Cerebellar nuclear complex (tissue), 1 donor: Measurements from ENCODE around the gene ADGRL1.

ENCODE experiments used
- DNase-seq, 2 experiments: peaks; one replicate each; lab custom pipeline; 2025; lab: John Stamatoyannopoulos, UW

ADGRL1 gene

GRCh38 chr19:14139944-14140343, 66.0 kb downstream of the ADGRL1 start:
- no peak for DNase-seq

- no peak for DNase-seq
Observed at GRCh38 chr19:14138576-14139265, 67.2 kb downstream of the ADGRL1 start.

DNA sequence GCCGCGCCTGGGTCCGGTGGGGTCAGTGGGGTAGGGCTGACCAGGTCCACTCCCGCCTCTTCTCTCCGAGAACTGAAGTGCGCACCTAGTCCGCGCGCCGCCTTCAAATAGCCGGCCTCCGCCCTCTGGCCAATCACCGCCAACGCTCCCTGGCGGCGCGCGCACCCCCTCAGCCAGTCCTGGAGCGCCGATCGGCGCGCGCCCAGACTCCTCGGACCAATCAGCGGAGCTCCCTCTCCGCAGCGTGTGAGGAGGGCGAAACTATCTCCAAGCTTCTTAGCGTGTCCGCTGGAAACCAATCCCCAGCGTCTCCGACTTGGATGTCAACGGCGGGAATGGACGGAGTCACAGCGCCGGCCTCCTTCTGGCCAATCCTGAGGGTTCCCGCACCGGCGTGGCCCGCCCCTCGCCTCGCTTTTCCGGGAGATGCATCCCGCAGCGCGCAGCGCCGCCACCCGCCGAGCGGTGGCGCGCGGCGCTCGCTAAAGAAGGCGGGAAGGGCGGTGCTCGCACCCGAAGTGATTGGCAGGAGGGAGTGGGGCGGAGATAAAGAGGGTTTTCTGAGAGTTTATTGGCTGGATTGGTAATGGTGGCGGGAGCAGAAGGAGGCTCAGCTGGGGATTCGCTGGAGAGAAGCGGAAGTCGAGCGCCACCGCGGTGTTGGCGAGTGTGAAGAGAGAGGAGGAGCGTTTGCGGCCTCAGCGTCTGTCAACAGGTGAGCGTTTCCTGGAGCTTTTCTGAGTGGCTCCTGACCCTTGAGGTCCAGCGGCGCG, 69.3 kb downstream of the ADGRL1 start, which contains the start of gene ASF1B:
ASF1B (minus strand) TSS at position 81 of the 773 bp plus-strand sequence. CDS start 133 bp downstream, outside the sequence.
- peak; percentile 100 for DNase-seq

GRCh38 chr19:14135985-14136508, 69.9 kb downstream of the ADGRL1 start:
- DNase-seq = no peak

- DNase-seq = no peak
Observed at GRCh38 chr19:14135355-14135754, 70.6 kb downstream of the ADGRL1 start.

DNA sequence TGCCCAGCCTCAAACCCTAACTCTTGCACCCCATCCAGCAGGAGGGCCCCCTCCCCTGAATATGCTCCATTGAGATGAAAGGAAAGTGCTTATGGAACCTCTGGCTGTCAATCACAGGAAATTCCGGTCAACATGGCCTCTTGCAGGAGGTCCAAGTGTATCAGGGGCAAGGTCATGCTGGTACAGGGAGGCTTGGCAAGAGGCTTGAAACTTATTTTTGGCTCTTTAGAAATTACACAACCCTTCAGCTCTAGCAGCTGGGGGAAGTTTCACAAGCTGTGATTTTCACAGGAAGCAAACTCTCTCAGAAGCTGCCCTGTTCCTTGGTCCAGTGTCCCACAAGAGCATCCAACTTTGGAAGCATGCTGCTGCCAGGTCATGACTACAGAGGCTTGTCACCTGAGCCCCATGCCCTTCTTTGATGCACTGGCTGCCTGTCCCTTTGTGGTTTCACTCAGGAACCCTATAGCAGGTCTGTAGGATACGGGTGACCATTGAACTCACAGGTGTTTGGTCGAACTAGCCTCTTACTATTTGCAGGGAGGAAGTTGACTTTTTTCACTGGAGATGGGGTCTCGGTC, 78.0 kb downstream of the ADGRL1 start:
- no peak for DNase-seq

- no peak for DNase-seq
Observed at GRCh38 chr19:14127176-14127575, 78.8 kb downstream of the ADGRL1 start.

DNA sequence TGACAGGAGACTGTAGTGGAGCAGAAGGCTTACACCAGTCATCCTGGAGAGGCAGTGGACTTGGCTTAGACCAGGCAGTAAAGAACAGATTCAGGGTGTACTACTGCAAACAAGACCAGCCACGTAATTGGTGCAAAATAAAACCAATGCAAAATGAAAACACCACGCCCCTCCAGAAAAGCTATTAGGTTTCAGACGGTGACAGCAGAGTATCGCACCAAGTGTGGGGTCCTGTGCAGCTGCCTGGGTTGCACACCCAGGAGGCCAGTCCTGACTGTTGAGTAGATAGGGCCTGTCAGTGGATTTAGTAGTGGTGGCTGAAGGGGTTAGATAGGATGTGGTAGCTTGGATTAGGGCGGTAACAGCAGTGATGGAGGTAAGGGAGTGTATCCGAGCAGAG, 83.0 kb downstream of the ADGRL1 start:
- no peak for DNase-seq

GRCh38 chr19:14120497-14120780, 85.5 kb downstream of the ADGRL1 start:
- DNase-seq = no peak

- no peak for DNase-seq
Observed at GRCh38 chr19:14119644-14120496, 86.1 kb downstream of the ADGRL1 start.

DNA sequence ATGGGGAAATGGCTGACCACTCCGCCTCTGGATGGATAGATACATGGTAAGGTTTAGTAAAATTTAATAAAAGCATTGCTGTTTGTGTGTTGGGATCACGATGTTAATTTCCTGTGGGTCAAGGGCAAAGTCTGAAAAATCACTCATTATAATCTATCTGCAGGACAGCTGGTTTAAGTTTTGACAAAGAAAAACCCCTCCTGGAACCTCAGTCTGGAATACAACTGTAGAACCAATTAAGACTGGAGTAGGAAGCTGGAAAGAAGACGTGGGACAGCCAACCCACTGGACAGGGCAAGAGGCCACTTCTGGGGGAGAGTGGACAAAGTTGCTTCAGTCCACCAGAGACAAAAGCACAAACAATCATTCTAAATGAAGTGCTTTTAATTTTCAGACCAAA, 86.8 kb downstream of the ADGRL1 start:
- no peak for DNase-seq

GRCh38 chr19:14118165-14119051, 87.6 kb downstream of the ADGRL1 start:
- DNase-seq = peak in 1 of 2 experiments; percentile 24

DNA sequence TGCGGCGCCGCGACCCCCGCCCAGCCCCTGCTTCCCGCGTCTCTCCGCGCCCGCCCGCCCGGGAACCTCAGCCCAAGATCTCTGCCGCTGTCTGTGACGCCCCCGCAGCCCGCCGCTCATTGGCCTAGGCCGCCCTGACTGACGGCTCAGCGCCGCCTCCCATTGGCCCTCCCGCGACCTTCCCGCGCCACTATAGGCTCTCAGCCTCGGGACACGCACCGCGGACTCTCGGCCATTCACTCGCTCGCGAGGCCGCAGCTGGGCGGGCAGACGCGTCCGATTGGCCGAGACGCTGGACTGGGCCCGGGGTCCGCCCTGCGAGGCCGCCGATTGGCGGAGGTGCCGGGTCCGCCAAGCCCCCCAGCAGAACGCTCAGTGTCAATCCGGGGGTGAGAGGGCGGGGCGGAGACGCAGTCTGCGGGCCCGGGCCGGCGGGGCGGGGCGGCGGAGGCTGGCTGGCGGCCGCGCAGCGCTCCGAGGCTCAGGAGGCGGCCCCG, 88.3 kb downstream of the ADGRL1 start, which contains the start of gene PRKACA:
PRKACA (minus strand) TSS at position 95 of the 497 bp plus-strand sequence. CDS start 215 bp downstream, outside the sequence.
- DNase-seq = peak; percentile 93 to 98

- DNase-seq = no peak
Observed at GRCh38 chr19:14116918-14117578, 88.9 kb downstream of the ADGRL1 start.

DNA sequence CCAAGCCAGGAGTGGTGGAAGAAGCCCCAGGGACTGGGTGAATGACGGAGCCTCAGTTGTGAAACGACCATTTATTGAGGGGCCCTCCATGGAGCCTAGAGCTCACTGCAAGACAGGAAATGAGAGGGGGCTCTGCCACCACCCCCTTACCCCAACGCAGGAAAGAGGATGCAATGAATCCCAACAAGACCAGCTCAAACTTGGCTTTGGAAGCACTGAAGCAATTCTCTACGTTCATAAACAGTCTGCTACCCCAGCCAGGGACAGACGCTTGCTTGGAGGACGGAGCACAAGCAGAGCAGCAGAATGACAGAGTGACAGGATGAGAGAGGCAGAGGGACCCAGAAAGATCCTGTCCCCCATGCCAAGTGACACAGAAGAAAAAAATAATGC, 89.4 kb downstream of the ADGRL1 start:
- DNase-seq = no peak

- no peak for DNase-seq
Observed at GRCh38 chr19:14115756-14116155, 90.2 kb downstream of the ADGRL1 start.

DNA sequence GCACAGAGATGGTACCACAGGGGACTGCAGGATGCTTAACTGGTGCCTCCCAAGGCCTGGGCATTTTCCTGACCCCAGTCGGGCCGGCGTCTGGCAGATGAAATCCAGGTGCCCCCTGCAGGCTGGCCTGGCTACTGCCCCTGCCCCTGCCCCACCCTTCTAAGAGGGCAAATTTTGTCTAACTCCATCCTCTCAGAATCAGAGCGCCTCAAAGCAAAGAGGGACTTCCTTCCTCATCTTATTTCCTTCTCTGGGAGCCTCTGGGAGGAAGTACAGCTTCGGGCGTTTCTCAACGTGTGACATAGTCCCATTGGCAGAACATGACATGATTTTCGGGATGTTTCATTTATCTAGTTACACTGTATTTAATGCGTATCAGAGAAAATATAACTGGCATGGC, 91.1 kb downstream of the ADGRL1 start:
- no peak for DNase-seq

- no peak for DNase-seq
Observed at GRCh38 chr19:14114439-14114838, 91.5 kb downstream of the ADGRL1 start.

GRCh38 chr19:14113762-14114414, 92.1 kb downstream of the ADGRL1 start:
- DNase-seq = no peak
